HepG2 (cell line): ENCODE measurements around the gene JMJD1C. TPM values are rescaled to one million over a fixed set of nuclear protein-coding genes. Genes with fewer than 3 reads are reported as not detected.

Experiments
- ARNT ChIP-seq: fragments of 450-650 bp; IDR thresholded peaks from 2 replicates; pipeline ENCODE4 v1.6.1; 2017
- KMT2B ChIP-seq: IDR thresholded peaks from 2 replicates; pipeline ENCODE4 v1.6.1; 2016; ENCODE audit warnings: missing genetic modification reagents, missing compliant biosample characterization
- STAG1 ChIP-seq: sonication (generic); formaldehyde crosslinking; IDR thresholded peaks from 2 replicates; pipeline ENCODE4 v1.4.0; 2020; ENCODE audit warnings: missing genetic modification reagents
- TGIF2 ChIP-seq: IDR thresholded peaks from 2 replicates; pipeline ENCODE4 v1.6.1; 2016; ENCODE audit warnings: control low read depth, missing compliant biosample characterization
- ZNF614 ChIP-seq: IDR thresholded peaks from 2 replicates; pipeline ENCODE4 v1.6.1; 2018; ENCODE audit warnings: missing biosample characterization, missing genetic modification reagents, inconsistent platforms, borderline replicate concordance
- ZNF816 ChIP-seq: sonication (generic); formaldehyde crosslinking; IDR thresholded peaks from 2 replicates; pipeline ENCODE4 v1.8.0; 2022; ENCODE audit warnings: missing genetic modification reagents, mild to moderate bottlenecking, borderline replicate concordance
- polyA plus RNA-seq, 8 experiments: library from polyadenylated mRNA; depleted of rRNA in 3 of 8; stranded (reverse) in 7 of 8; unstranded in 1 of 8; fragments of >200 nt; fragmentation: Illumina TruSeq in 4 of 8; extraction: Trizol in 4 of 8; gene quantifications; 2 replicates each; pipeline versions ENCODE4 v1.2.1 to v1.2.3, GENCODE V29; 2011 to 2016; ENCODE audit warnings: low read depth in 4 of 8, missing spikeins in 1 of 8, mixed read lengths in 1 of 8; ENCODE audit not compliant: insufficient read depth in 1 of 8
- total RNA-seq, 5 experiments: library from RNA; depleted of rRNA; stranded (reverse); fragments of >200 nt; fragmentation: Illumina TruSeq; extraction: Trizol; gene quantifications; 2 replicates each; pipeline ENCODE4 v1.2.3, GENCODE V29; 2016; ENCODE audit warnings: low read depth in 1 of 5
- TF ChIP-seq, protein P1 (sequence below): sonication (generic); formaldehyde crosslinking; IDR thresholded peaks from 2 replicates; pipeline ENCODE4 v1.5.0; 2020; ENCODE audit warnings: mild to moderate bottlenecking, missing genetic modification reagents, moderate library complexity
- TF ChIP-seq, protein P2 (sequence below): sonication (generic); IDR thresholded peaks from 2 replicates; pipeline ENCODE4 v1.6.1; 2016; ENCODE audit warnings: low read depth, borderline replicate concordance
- TF ChIP-seq, protein P3 (sequence below): IDR thresholded peaks from 2 replicates; pipeline ENCODE4 v1.6.1; 2016; ENCODE audit warnings: low read depth
- TF ChIP-seq, protein P4 (sequence below): sonication (generic); formaldehyde crosslinking; conservative IDR thresholded peaks from 2 replicates; pipeline ENCODE4 v1.4.0; 2020; ENCODE audit warnings: mild to moderate bottlenecking, missing genetic modification reagents, moderate library complexity

JMJD1C gene
- total and polyA plus RNA-seq, 2 of the 13 experiments (the other 11 are each of a cell fraction or from before 2014, with no cell fraction given): 42.3 to 42.7 TPM

DNA sequence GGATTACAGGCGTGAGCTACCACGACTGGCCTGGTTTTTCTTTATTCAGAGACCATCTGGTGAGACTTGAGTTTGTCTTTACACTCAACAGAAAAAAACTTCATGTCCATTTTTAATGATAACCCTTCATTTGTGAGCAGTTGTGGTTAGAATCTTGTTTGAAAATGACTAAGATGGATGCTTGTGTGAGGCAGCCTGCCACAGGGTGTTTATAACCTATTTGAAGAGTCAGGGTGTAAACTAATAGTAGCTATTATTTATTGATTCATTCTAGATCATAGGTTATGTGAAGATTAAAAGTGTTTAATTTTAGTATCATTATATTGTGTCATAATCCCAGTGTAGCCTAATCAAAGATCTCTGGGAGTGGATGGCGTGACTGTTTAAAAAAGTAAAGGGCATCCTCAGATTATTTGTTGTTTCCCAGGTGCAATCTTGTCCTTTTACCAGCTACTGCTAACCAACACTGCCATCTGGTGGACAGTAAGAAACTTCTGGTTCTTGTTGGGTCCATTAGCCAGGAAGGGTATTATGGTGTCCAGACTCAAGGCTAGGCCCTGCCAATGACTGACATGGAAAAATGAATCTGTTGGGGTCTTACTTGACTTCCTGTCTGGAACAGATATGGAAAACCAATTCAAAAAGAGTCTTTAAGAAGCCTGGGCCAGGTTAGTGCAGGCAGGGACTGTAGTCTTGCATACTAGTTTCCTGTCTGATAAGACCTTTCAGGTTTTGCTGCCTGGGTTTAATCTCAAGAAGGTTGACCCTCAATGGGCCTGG lies 307.7 kb downstream of the JMJD1C start (continued):
- TF ChIP-seq, protein P1, sequence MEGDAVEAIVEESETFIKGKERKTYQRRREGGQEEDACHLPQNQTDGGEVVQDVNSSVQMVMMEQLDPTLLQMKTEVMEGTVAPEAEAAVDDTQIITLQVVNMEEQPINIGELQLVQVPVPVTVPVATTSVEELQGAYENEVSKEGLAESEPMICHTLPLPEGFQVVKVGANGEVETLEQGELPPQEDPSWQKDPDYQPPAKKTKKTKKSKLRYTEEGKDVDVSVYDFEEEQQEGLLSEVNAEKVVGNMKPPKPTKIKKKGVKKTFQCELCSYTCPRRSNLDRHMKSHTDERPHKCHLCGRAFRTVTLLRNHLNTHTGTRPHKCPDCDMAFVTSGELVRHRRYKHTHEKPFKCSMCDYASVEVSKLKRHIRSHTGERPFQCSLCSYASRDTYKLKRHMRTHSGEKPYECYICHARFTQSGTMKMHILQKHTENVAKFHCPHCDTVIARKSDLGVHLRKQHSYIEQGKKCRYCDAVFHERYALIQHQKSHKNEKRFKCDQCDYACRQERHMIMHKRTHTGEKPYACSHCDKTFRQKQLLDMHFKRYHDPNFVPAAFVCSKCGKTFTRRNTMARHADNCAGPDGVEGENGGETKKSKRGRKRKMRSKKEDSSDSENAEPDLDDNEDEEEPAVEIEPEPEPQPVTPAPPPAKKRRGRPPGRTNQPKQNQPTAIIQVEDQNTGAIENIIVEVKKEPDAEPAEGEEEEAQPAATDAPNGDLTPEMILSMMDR (CRISPR knock-in tag): peak; percentile 84
- TF ChIP-seq ZNF816 (CRISPR knock-in tag) (no peak), TGIF2 (CRISPR knock-in tag) (no peak), ZNF614 (0 out of 2 replicates have a peak, but pooled peaks have one; percentile 42), KMT2B (CRISPR knock-in tag) (no peak), STAG1 (CRISPR knock-in tag) (peak; percentile 90), ARNT (no peak)
- TF ChIP-seq, protein P2, sequence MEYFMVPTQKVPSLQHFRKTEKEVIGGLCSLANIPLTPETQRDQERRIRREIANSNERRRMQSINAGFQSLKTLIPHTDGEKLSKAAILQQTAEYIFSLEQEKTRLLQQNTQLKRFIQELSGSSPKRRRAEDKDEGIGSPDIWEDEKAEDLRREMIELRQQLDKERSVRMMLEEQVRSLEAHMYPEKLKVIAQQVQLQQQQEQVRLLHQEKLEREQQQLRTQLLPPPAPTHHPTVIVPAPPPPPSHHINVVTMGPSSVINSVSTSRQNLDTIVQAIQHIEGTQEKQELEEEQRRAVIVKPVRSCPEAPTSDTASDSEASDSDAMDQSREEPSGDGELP: 0 out of 2 replicates have a peak, but pooled peaks have one; percentile 8
- TF ChIP-seq, protein P3, sequence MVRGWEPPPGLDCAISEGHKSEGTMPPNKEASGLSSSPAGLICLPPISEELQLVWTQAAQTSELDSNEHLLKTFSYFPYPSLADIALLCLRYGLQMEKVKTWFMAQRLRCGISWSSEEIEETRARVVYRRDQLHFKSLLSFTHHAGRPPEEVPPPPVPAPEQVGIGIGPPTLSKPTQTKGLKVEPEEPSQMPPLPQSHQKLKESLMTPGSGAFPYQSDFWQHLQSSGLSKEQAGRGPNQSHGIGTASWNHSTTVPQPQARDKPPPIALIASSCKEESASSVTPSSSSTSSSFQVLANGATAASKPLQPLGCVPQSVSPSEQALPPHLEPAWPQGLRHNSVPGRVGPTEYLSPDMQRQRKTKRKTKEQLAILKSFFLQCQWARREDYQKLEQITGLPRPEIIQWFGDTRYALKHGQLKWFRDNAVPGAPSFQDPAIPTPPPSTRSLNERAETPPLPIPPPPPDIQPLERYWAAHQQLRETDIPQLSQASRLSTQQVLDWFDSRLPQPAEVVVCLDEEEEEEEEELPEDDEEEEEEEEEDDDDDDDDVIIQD (CRISPR knock-in tag): 0 out of 2 replicates have a peak, but pooled peaks have one; percentile 34
- TF ChIP-seq, protein P4, sequence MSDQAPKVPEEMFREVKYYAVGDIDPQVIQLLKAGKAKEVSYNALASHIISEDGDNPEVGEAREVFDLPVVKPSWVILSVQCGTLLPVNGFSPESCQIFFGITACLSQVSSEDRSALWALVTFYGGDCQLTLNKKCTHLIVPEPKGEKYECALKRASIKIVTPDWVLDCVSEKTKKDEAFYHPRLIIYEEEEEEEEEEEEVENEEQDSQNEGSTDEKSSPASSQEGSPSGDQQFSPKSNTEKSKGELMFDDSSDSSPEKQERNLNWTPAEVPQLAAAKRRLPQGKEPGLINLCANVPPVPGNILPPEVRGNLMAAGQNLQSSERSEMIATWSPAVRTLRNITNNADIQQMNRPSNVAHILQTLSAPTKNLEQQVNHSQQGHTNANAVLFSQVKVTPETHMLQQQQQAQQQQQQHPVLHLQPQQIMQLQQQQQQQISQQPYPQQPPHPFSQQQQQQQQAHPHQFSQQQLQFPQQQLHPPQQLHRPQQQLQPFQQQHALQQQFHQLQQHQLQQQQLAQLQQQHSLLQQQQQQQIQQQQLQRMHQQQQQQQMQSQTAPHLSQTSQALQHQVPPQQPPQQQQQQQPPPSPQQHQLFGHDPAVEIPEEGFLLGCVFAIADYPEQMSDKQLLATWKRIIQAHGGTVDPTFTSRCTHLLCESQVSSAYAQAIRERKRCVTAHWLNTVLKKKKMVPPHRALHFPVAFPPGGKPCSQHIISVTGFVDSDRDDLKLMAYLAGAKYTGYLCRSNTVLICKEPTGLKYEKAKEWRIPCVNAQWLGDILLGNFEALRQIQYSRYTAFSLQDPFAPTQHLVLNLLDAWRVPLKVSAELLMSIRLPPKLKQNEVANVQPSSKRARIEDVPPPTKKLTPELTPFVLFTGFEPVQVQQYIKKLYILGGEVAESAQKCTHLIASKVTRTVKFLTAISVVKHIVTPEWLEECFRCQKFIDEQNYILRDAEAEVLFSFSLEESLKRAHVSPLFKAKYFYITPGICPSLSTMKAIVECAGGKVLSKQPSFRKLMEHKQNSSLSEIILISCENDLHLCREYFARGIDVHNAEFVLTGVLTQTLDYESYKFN (CRISPR knock-in tag): no peak
